HCT116 (cell line): ENCODE data around the gene LAMTOR5. TPM values are rescaled to one million over a fixed set of nuclear protein-coding genes. Genes with fewer than 3 reads are reported as not detected.

ENCODE experiments used
- ATAC-seq: fragments of 200-7000 bp; cut with Tn5 transposase; 2 replicates; pipeline ENCODE4 v1.9.1; 2020; ENCODE audit warnings: mild to moderate bottlenecking, moderate library complexity
- BruUV-seq: library from RNA; stranded (reverse); fragments of 400-500 nt; replicated peaks from 2 replicates; lab custom pipeline; 2021; lab: Mats Ljungman, UMichigan
- CTCF ChIA-PET: fragments of 300-600 bp; sonication (Branson Sonifier 250); formaldehyde crosslinking; loops from one replicate; lab custom pipeline; 2021; ENCODE audit warnings: antibody characterized with exemption; lab: Charles Lee
- POLR2A ChIA-PET: fragments of 300-600, 350-600 bp; sonication (Branson Sonifier 250); formaldehyde crosslinking; loops from one replicate; lab custom pipeline; 2021; ENCODE audit warnings: antibody characterized with exemption; lab: Charles Lee
- RAD21 ChIA-PET, 2 experiments: fragments of 300-600 bp; sonication (Branson Sonifier 250); formaldehyde crosslinking; loops; one replicate each; lab custom pipeline; 2023; ENCODE audit warnings: low total read pairs in 2 of 2; ENCODE audit not compliant: uncharacterized antibody in 2 of 2, unreplicated experiment in 2 of 2, low non-redundant PET in 1 of 2; lab: Charles Lee
- DNase-seq: peaks from one replicate; pipeline ENCODE4 v3.0.0-alpha.2; 2010; ENCODE audit warnings: low read depth, low spot score
- H2AFZ ChIP-seq: fragments of 200-600 bp; shearing (Covaris generic), sonication (generic); 2 replicates; pipeline ENCODE4 v1.6.1; 2017; ENCODE audit warnings: low read depth, mixed run types, mixed read lengths, antibody characterized with exemption, low read length; ENCODE audit not compliant: poor library complexity, severe bottlenecking
- H3K27ac ChIP-seq: 2 replicates; pipeline ENCODE4 v1.5.1; 2012; ENCODE audit warnings: low read depth, low read length
- H3K27me3 ChIP-seq: fragments of 200-600 bp; sonication (generic); 2 replicates; pipeline ENCODE4 v1.6.1; 2016; ENCODE audit warnings: mixed run types, low read length, mixed read lengths; ENCODE audit not compliant: insufficient read depth
- H3K36me3 ChIP-seq, 2 experiments: fragments of 200-500 bp in 1 of 2; fragments of 200-600 bp in 1 of 2; sonication (Bioruptor generic) in 1 of 2; sonication (generic) in 1 of 2; 2 replicates each; pipeline versions ENCODE4 v1.5.1 to v1.6.1; 2014 to 2016; ENCODE audit warnings: low read length in 2 of 2, inconsistent platforms in 1 of 2, mixed read lengths in 1 of 2, mixed run types in 1 of 2; ENCODE audit not compliant: insufficient read depth in 2 of 2, control insufficient read depth in 1 of 2
- H3K4me1 ChIP-seq, 2 experiments: fragments of 200-600 bp in 1 of 2; sonication (generic) in 1 of 2; 2 replicates each; pipeline versions ENCODE4 v1.5.1 to v1.6.1; 2012 to 2017; ENCODE audit warnings: low read length in 2 of 2, inconsistent platforms in 1 of 2, mild to moderate bottlenecking in 1 of 2, mixed read lengths in 1 of 2, mixed run types in 1 of 2, moderate library complexity in 1 of 2; ENCODE audit not compliant: insufficient read depth in 2 of 2, control insufficient read depth in 1 of 2
- H3K4me2 ChIP-seq: fragments of 200-600 bp; sonication (generic); 2 replicates; pipeline ENCODE4 v1.6.1; 2017; ENCODE audit warnings: mixed run types, low read length, mixed read lengths
- H3K4me3 ChIP-seq, 2 experiments: fragments of 200-600 bp in 1 of 2; sonication (generic) in 1 of 2; replicated peaks in 1 of 2; 2 replicates each; pipeline ENCODE4 v1.5.1; 2011 to 2016; ENCODE audit warnings: low read length in 2 of 2, control low read depth in 1 of 2, low read depth in 1 of 2, mild to moderate bottlenecking in 1 of 2, mixed read lengths in 1 of 2, mixed run types in 1 of 2
- H3K79me2 ChIP-seq: fragments of 200-600 bp; sonication (generic); 2 replicates; pipeline ENCODE4 v1.6.1; 2017; ENCODE audit warnings: mild to moderate bottlenecking, mixed run types, low read length, moderate library complexity, mixed read lengths; ENCODE audit not compliant: insufficient read depth
- H3K9ac ChIP-seq: fragments of 200-600 bp; sonication (generic); 2 replicates; pipeline ENCODE4 v1.6.1; 2016; ENCODE audit warnings: low read length, mixed read lengths
- H3K9me2 ChIP-seq: fragments of 200-600 bp; sonication (generic), shearing (Covaris generic); 2 replicates; pipeline ENCODE4 v1.6.1; 2017; ENCODE audit warnings: mixed run types, mild to moderate bottlenecking, moderate library complexity; ENCODE audit not compliant: insufficient read depth
- H3K9me3 ChIP-seq, 2 experiments: fragments of 200-500 bp in 1 of 2; fragments of 200-600 bp in 1 of 2; sonication (Bioruptor generic) in 1 of 2; sonication (generic) in 1 of 2; 2 replicates each; pipeline ENCODE4 v1.6.1; 2014 to 2017; ENCODE audit warnings: low read length in 2 of 2, mixed read lengths in 2 of 2, inconsistent platforms in 1 of 2, low read depth in 1 of 2, mild to moderate bottlenecking in 1 of 2, mixed run types in 1 of 2, moderate library complexity in 1 of 2; ENCODE audit not compliant: control insufficient read depth in 1 of 2, insufficient read depth in 1 of 2
- H4K20me1 ChIP-seq: fragments of 200-600 bp; sonication (generic), shearing (Covaris generic); 2 replicates; pipeline ENCODE4 v1.6.1; 2017; ENCODE audit warnings: mixed run types, mild to moderate bottlenecking, moderate library complexity; ENCODE audit not compliant: insufficient read depth
- EZH2 ChIP-seq: fragments of 200-600 bp; sonication (generic); IDR thresholded peaks from 2 replicates; pipeline ENCODE4 v1.6.1; 2017; ENCODE audit warnings: antibody characterized with exemption, mixed run types
- EZH2phosphoT487 ChIP-seq: fragments of 200-600 bp; IDR thresholded peaks from 2 replicates; pipeline ENCODE4 v1.6.1; 2018; ENCODE audit warnings: antibody characterized with exemption, borderline replicate concordance
- POLR2AphosphoS5 ChIP-seq: IDR thresholded peaks from 2 replicates; pipeline ENCODE4 v1.6.1; 2011; ENCODE audit warnings: mild to moderate bottlenecking, low read depth, low read length, moderate library complexity
- TCF7L2 ChIP-seq: IDR thresholded peaks from 2 replicates; pipeline ENCODE4 v1.7.0; 2011; ENCODE audit warnings: borderline replicate concordance, inconsistent platforms; ENCODE audit not compliant: insufficient read depth, insufficient read length; ENCODE audit errors: extremely low read depth
- ZNF274 ChIP-seq: fragments of 200-500 bp; sonication (Bioruptor generic); IDR thresholded peaks from 2 replicates; pipeline ENCODE4 v1.6.1; 2014; ENCODE audit warnings: mild to moderate bottlenecking, low read depth, low read length, inconsistent platforms
- intact Hi-C: fragments of 100-400 bp; cut with micrococcal nuclease; formaldehyde crosslinking; loops from 2 replicates; pipeline ENCODE4 v1.10.0; 2022
- total RNA-seq: library from RNA; stranded (reverse); gene quantifications from one replicate; pipeline ENCODE4 v1.2.1, GENCODE V29; 2021; ENCODE audit not compliant: unreplicated experiment
- TF ChIP-seq, protein P1 (sequence below): IDR thresholded peaks from 2 replicates; pipeline ENCODE4 v1.6.1; 2012

LAMTOR5 gene
- total RNA-seq, 1 experiment from 2014 or later = 137 TPM

DNA sequence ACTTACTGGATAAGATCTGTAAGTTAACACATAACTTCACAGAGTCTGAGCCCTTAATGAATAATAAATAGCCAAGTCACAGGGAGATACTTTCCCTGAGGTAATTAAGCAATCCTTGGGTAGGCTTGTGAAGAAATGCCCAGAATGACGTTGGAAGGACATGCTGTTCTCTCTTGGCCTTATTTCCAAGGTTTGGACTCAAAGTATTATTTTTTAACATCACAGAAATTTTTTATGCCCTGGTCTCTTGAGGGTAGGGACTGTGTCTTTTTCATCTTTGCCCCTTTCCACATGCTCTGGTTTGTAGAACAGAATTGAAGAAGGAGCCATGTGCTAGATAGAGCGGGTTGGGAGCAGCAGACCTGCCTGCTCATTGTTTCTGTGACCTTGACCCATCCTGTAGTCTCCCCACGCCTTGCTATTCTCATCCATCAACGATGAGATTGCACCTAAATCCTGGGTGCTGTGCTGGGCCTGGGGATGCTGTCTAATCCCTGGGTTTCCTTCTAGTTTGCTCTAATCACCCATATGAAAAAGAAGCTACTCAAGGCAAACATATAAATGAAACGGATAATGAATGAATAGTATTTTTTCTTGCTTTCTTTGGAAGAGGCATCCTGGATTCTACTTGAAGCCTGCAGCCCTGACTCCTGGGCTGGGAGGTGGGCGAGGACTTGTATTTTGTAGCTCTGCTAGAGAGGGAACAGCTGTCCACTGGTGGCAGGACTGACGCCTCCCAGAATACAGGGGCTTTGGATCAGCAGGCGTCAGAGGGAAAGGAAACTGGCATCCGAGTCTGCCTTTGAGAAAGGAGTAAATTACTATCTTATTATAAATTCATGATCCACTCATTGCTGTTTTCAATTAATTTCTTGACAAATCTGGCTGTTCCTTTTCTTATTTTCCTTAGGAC lies 17.5 kb upstream of the LAMTOR5 start:
- ChIA-PET CTCF (no interaction called here), RAD21 (no interaction called here), POLR2A (no interaction called here)
- H3K27ac ChIP-seq = no peak overlapping the region
- intact Hi-C loops = no loop called here
- H3K4me1 ChIP-seq = peaks cover 0 to 7% of the 10 kb centered on the region in 2 experiments; a peak in 1 of 4 replicates
- no peaks in the 10 kb centered on the region for H3K27me3 ChIP-seq
- no peaks in the 10 kb centered on the region for H3K79me2 ChIP-seq
- no peaks in the 10 kb centered on the region for H3K9me3 ChIP-seq
- ATAC-seq (no peak), DNase-seq (no peak)
- no peak overlapping the region for H3K4me3 ChIP-seq
- no peaks in the 10 kb centered on the region for H4K20me1 ChIP-seq
- H3K9me2 ChIP-seq = no peaks in the 10 kb centered on the region
- H2AFZ ChIP-seq = no peak overlapping the region
- no TSS peak for BruUV-seq
- no peak overlapping the region for H3K4me2 ChIP-seq
- no peaks in the 10 kb centered on the region for H3K36me3 ChIP-seq
- H3K9ac ChIP-seq = no peak overlapping the region
- TF ChIP-seq TCF7L2 = no peak
- TF ChIP-seq, protein P1, sequence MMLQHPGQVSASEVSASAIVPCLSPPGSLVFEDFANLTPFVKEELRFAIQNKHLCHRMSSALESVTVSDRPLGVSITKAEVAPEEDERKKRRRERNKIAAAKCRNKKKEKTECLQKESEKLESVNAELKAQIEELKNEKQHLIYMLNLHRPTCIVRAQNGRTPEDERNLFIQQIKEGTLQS = no peak
- TF ChIP-seq EZH2 = no peak
- no peak for TF ChIP-seq ZNF274
- TF ChIP-seq POLR2AphosphoS5 = no peak
- TF ChIP-seq EZH2phosphoT487 = no peak
